A673 (cell line): Measurements from ENCODE around the gene B9D1. TPM values are rescaled to one million over a fixed set of nuclear protein-coding genes. Genes with fewer than 3 reads are reported as not detected.

ENCODE experiments used
- BruUV-seq: library from RNA; stranded (reverse); fragments of 400-500 nt; replicated peaks from 2 replicates; lab custom pipeline; 2021; lab: Mats Ljungman, UMichigan
- CTCF ChIA-PET: fragments of 300-600 bp; sonication (Branson Sonifier 250); formaldehyde crosslinking; loops from one replicate; lab custom pipeline; 2022; ENCODE audit warnings: antibody characterized with exemption; lab: Charles Lee
- POLR2A ChIA-PET: fragments of 300-600 bp; sonication (Branson Sonifier 250); formaldehyde crosslinking; loops from one replicate; lab custom pipeline; 2022; ENCODE audit warnings: antibody characterized with exemption; ENCODE audit not compliant: low non-redundant PET; lab: Charles Lee
- DNase-seq: peaks from one replicate; pipeline ENCODE4 v3.0.0-alpha.2; 2015; ENCODE audit warnings: low spot score
- H3K27ac ChIP-seq: fragments of 200-600 bp; sonication (generic); 2 replicates; pipeline ENCODE4 v1.5.1; 2016; ENCODE audit warnings: mixed run types, low read depth, mild to moderate bottlenecking, mixed read lengths, antibody characterized with exemption, low read length; ENCODE audit not compliant: poor library complexity, severe bottlenecking
- H3K27me3 ChIP-seq: fragments of 200-600 bp; sonication (generic); replicated peaks from 2 replicates; pipeline ENCODE4 v1.6.1; 2017; ENCODE audit warnings: mixed run types, low read depth, mild to moderate bottlenecking, mixed read lengths, antibody characterized with exemption, low read length; ENCODE audit not compliant: insufficient read depth, poor library complexity
- H3K36me3 ChIP-seq: fragments of 200-600 bp; sonication (generic); 2 replicates; pipeline ENCODE4 v1.6.1; 2016; ENCODE audit warnings: mixed run types, mild to moderate bottlenecking, mixed read lengths, antibody characterized with exemption, low read length; ENCODE audit not compliant: insufficient read depth, poor library complexity, severe bottlenecking
- H3K4me1 ChIP-seq: fragments of 200-600 bp; sonication (generic); 2 replicates; pipeline ENCODE4 v1.6.1; 2017; ENCODE audit warnings: mixed run types, mild to moderate bottlenecking, mixed read lengths, antibody characterized with exemption, low read length; ENCODE audit not compliant: insufficient read depth, poor library complexity, severe bottlenecking
- H3K4me3 ChIP-seq: fragments of 200-600 bp; sonication (generic); 2 replicates; pipeline ENCODE4 v1.5.1; 2016; ENCODE audit warnings: low read depth, mixed run types, mild to moderate bottlenecking, mixed read lengths, low read length; ENCODE audit not compliant: poor library complexity, severe bottlenecking
- H3K9me3 ChIP-seq: fragments of 200-600 bp; sonication (generic); 2 replicates; pipeline ENCODE4 v1.6.1; 2016; ENCODE audit warnings: mixed run types, low read depth, mild to moderate bottlenecking, mixed read lengths, antibody characterized with exemption, low read length; ENCODE audit not compliant: poor library complexity, severe bottlenecking
- EZH2 ChIP-seq: fragments of 200-600 bp; sonication (generic); IDR thresholded peaks from 2 replicates; pipeline ENCODE4 v1.6.1; 2017; ENCODE audit warnings: borderline replicate concordance, low read depth, mild to moderate bottlenecking, mixed read lengths, antibody characterized with exemption, low read length; ENCODE audit not compliant: poor library complexity, severe bottlenecking
- intact Hi-C: fragments of 100-400 bp; cut with micrococcal nuclease; formaldehyde crosslinking; loops from one replicate; pipeline ENCODE4 v1.10.0; 2022; ENCODE audit not compliant: unreplicated experiment
- total RNA-seq: library from RNA; stranded (reverse); gene quantifications from 2 replicates; pipeline ENCODE4 v1.2.3, GENCODE V29; 2021
- TF ChIP-seq, protein P1 (sequence below): fragments of 300-800, 200-600 bp; sonication (generic); conservative IDR thresholded peaks from 2 replicates; pipeline ENCODE4 v1.5.1; 2017; ENCODE audit warnings: low read depth, mild to moderate bottlenecking, antibody characterized with exemption, low read length, moderate library complexity, mixed read lengths

Gene B9D1
- total RNA-seq, 1 experiment from 2014 or later: 37.0 TPM

DNA sequence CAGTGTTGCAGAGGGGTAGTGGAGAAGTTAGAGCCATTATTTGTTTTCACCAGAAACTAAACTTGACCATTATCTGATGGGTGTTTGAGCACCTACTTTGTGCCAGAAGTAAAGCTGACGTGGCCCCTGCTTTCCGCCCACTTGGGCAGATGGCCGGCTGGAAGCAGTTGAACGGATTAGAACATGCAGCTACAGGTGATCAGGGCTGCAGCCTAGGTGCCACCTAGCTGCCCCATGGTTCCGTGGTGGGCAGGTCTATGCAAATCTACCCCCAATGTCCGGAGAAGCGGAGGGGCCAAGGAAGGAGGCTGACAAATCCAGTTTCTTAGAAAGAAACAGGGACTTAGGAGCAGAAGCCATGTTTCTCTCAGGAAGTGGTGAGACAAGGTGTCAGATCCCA is 62.7 kb downstream of the B9D1 start:
- ChIA-PET CTCF (no interaction called here), POLR2A (no interaction called here)
- no TSS peak for BruUV-seq
- Histone ChIP-seq H3K27me3 (no peaks in the 10 kb centered on the region), H3K27ac (no peak overlapping the region), H3K4me3 (no peak overlapping the region), H3K4me1 (no peaks in the 10 kb centered on the region), H3K36me3 (no peaks in the 10 kb centered on the region), H3K9me3 (no peaks in the 10 kb centered on the region)
- intact Hi-C loops: no loop called here
- DNase-seq: no peak
- TF ChIP-seq EZH2: no peak
- TF ChIP-seq, protein P1, sequence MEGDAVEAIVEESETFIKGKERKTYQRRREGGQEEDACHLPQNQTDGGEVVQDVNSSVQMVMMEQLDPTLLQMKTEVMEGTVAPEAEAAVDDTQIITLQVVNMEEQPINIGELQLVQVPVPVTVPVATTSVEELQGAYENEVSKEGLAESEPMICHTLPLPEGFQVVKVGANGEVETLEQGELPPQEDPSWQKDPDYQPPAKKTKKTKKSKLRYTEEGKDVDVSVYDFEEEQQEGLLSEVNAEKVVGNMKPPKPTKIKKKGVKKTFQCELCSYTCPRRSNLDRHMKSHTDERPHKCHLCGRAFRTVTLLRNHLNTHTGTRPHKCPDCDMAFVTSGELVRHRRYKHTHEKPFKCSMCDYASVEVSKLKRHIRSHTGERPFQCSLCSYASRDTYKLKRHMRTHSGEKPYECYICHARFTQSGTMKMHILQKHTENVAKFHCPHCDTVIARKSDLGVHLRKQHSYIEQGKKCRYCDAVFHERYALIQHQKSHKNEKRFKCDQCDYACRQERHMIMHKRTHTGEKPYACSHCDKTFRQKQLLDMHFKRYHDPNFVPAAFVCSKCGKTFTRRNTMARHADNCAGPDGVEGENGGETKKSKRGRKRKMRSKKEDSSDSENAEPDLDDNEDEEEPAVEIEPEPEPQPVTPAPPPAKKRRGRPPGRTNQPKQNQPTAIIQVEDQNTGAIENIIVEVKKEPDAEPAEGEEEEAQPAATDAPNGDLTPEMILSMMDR: no peak

DNA sequence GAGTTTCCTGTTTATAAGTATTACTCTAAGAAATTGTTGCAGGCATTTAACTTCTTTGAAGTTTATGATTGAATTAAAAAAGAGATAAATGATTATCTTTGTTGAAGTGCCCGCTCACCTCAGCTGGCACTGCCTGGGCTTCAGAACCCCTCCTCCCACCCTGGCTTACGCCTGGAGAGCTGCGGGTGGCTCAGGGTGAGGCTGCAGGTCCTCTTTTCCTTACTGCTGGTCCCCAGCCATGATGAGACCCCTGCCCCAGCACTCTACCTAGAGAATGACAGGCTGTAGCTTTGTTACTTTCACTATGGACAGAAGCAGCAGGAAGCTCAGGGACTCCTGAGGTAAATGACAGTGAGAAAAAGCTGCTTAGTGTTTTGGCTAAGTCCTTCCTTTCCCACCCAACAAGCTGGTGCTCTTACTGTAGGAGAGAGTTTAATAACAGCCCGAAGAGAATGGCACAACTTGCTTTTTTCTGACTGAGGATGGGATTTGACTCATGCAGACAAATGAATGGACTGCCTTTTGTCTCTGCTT is 63.2 kb downstream of the B9D1 start:
- CTCF ChIA-PET: no interaction called here
- POLR2A ChIA-PET: no interaction called here
- TF ChIP-seq, protein P1: no peak
- no peak for TF ChIP-seq EZH2

DNA sequence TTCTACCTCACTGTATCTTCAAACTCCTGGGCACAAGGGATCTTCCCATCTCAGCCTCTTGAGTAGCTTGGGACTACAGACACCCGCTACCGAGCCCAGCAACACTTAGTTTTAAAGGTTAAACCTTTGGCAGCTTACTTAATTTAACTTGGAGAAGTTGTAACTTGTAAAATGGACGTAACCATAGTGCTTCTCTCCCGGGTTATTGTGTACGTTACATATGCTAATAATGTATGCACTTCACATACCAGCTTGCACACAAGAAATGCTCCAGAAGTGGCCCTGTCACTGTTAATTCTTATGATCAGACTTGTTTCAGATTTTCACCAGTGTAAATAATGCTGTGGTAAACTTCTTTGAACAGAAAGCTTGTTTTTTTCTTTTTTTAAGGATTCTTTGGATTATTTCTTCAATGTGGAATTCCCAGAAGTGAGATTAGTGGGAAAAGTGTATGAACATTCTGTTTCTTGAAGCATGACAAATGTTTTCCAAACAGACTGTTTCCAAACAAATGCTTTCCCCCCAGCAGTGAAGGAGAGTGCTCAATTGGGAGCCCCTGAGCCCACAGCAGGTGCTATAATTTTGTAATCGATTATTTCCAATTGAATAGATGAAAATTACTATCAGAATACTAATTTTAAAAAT is 63.8 kb downstream of the B9D1 start:
- ChIA-PET POLR2A (no interaction called here), CTCF (no interaction called here)
- H3K36me3 ChIP-seq: no peaks in the 10 kb centered on the region
- no peak overlapping the region for H3K4me3 ChIP-seq
- no peaks in the 10 kb centered on the region for H3K4me1 ChIP-seq
- no peak for DNase-seq
- no peaks in the 10 kb centered on the region for H3K9me3 ChIP-seq
- no peak overlapping the region for H3K27ac ChIP-seq
- intact Hi-C loops: no loop called here
- no peaks in the 10 kb centered on the region for H3K27me3 ChIP-seq
- no peak for TF ChIP-seq EZH2
- TF ChIP-seq, protein P1: no peak
- no TSS peak for BruUV-seq

More for the DNA sequence above, 63.2 kb downstream of the B9D1 start:
- Histone ChIP-seq H3K4me1 (no peaks in the 10 kb centered on the region), H3K27ac (no peak overlapping the region), H3K9me3 (no peaks in the 10 kb centered on the region), H3K27me3 (no peaks in the 10 kb centered on the region), H3K4me3 (no peak overlapping the region), H3K36me3 (no peaks in the 10 kb centered on the region)
- intact Hi-C loops: no loop called here
- no TSS peak for BruUV-seq
- DNase-seq: no peak
